Central memory CD4-positive, alpha-beta T cell (primary cell): ENCODE measurements around the gene MOB3A.

Experiments used
- DNase-seq: peaks from one replicate; pipeline ENCODE4 v3.0.0; 2022

Gene MOB3A

DNA sequence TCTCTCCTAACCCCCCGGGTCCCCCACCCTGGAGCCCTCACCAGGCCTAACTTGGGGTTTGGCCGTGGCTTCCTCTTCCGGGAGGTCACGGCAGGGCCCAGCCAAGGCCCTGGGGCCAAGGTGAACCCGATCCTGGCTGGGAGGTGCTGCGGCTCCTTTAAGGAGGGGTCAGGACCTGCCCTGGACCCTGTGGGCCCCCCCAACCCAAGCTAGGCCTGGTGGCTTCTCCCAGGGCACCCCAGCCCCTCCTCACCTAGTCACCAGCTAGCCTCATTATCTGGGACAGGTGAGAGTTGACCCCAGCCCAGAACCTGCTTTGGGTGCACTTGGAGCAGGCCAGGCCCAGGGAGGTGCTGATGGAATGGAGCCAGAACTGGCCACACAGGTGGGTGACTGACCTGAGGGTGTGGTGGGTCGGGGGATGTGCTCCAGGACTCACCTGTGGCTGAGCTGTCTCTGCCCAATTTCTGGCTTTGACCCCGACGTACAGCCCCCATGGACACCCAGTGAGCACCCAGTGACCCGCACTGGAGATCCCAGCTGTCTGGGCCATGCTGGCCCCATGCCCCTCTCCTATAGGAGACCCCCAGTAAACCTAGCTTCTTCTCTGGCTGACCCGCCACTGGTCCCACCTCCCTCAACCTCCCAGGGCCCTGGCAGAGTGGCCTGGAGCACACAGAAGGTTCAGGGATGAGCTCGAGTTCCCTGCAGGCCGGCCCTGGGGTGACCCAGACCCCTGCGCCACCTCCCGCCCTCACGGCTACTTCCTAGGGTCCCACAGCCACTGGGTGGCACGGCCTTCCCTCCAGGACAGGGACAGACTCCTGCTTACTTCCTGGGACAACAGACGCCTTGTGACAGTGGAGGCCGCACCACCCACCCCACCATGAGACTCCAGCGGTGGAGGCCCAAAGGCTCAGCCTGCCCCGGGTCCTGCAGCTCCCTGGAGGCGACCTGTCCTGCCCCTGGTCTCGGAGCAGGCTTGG lies 38.3 kb downstream of the MOB3A start:
- no peak for DNase-seq

DNA sequence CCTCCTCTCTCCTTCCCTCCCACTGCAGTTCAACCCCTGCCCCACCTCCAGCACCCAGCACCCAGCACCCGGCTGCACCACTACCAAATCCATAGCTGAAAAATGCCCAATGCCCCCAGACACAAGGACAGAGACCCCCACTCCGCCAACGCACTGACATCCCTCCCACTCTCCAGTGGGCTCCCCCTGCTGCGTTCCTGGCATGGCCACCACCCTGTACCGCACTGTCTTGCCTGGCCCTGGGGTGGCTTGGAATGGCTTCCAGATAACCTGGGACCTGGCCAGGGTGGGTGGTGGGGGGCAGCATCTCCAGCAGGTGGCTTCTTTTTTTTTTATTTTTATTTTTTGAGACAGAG lies 39.3 kb downstream of the MOB3A start:
- DNase-seq, result no peak

DNA sequence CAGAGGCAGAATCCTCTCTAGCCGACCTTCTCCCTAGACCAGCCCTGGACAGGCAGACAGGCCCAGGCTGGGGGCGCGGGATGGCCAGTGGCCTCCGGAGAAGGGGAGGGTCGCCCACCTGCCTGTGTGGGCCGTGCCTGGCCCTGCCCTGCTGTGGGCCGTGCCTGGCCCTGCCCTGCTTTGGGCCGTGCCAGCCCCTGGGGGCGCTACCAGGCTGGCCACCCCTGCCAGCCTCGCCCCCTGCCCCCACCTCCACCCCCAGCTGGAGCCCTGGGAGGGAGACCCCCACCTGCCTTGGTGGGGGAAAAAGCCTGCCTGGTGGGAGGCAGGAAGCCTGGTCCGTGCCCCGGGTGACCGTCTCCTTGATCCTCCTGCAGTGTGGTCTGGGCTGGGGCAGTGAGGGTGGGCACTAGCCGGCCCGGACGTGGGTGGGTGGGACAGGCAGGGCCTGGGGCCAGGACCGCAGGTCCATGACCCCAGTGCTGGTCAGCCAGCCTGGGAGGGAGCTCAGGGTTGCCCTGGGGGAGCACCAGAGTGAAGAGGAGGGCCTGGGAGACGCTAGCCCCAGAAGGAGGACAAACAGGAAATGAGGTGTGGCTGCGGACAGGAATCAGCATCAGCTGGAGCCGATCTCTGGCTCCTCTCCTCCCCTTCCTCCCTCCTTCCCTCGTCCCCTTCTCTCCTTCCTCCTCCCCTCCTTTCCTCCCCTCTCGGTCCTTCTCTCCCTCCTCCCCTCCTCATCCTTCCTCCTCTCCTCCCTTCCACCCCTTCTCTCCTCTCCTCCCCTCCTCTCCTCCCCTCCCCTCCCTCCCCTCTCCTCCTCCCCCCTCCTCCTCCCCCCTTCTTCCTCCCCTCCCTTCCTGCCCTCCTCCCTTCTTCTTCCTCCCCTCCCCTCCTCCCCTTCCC lies 39.9 kb downstream of the MOB3A start:
- DNase-seq, result no peak

DNA sequence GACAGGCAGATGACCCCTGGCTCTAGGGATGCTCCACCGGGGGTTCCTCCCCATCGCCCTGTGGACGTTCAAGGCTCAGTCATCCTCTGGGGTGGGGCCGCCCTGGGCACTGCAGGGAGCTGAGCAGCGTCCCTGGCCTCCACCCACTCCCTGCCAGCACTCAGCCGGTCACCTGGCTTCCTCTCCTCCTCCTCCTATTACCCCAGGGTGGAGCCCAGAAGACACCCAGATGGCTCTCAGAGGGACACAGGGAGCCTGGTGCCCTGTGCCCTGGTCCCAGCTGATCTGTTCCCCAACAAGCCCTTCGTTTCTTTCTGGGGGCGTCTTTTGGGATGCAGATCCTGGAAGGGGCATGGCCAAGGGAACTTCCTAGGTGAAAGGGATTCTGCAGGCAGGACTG lies 41.4 kb downstream of the MOB3A start:
- DNase-seq, result no peak

DNA sequence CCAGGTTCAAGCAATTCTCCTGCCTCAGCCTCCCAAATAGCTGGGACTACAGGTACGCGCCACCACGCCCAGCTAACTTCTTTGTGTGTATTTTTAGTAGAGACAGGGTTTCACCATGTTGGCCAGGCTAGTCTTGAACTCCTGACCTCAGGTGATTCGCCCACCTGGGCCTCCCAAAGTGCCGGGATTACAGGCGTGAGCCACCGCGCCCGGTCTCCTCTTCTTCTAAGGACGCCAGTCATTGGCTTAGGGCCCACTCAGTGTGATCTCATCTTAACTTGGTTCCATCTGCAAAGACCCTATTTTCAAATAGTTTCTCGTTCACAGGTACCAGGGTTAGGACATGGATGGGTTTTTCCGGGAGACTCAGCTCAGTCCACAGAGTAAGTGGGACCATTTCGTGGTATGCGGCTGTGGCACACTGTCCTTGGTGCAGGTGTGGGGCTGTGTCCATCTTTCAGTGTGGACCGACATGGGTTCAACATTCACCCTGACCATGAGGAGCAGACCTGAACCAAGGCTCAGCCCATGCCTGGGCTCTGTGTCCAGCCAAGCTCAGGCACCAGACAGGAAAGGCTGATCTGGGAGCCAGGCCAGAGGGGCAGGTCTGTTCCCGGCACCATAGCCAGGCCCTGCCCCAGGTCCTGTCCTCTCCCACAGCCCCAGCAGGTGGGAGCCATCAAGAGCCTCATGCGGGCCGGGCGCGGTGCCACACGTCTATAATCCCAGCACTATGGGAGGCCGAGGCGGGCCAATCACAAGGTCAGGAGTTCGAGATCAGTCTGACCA lies 42.3 kb downstream of the MOB3A start:
- no peak for DNase-seq

DNA sequence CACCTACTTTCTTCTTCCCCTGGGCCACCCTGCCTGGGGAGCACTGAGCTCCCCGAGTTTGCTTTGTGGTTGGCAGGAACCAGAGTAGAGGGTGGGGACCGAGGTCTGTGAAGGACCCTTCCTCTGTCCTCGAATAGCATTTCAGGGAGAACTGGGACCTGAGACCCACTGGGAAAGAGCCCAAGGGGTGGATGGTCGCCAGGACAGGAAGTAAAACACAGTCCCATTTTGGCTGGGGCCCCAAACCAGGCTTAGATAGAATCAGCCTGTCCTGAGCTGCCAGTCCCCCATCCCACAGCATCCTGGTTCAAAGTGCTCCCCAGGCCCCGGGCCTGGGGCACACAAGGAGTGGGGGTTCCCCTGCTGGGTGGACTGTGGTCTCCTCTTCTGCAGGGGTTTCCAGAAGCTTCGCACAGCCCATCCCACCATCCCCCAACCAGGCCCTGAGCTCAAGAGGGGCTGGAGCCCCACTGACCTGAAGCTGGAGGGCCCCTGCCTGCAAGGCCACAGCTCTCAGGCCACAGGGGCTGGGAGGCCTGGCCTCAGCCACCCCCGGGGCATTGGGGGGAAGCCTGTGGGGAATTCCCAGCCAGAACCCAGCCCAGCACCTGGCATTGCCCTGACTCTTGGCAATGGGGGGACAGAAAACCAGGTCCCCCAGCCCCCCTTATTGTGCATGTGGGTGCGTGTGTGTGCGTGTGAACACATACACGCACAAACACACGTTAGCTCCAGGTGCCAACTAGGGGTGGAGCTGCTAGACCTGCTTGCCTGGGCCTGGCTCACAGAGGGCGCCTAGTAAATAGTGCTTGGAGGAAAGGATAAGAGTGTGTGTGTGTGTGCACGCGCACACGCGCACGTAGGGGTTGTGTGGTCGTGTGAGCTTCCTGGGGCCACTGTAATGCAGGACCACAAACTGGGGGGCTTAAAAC lies 44.1 kb downstream of the MOB3A start:
- peak; percentile 55 for DNase-seq

DNA sequence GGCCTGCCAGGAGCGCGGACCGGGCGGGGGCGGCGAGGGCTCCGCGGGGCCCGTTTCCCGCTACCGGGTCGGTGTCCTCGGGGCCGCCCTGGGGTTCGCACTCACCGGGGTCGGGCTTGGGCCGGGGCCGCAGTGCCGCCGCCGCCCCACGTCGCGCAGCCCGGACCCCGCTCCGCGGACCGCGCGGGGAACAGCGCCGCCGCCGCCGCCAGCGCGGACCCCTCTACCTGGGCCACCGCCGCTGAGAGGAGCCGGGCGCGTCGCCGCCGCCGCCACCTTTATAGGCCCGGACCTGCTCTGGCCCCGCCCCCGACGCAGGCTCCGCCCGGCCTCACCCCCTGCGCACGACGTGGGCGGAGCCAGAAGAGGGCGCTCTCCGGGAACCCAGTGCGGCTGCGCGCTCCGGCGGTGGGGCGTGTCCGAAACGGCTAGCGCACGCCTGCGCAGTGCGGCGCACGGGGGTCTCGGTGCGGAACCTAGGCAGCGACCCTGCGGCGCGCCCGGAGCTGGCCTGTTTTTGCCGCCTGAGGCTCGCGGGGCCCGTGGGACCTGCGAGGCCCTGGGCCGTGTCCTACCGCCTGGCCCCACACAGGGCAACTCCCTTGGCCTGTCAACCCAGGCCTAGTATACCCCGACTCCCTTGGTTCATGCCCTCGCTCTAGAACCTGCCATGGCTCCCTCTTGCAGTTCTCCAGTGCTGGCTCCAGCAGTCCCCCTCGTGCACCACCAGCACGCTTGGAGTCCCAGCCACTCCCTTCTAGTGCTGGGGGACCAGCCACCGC lies 44.9 kb downstream of the MOB3A start, which contains the start of gene MKNK2:
Gene MKNK2 (minus strand): TSS at position 254 of the 782 bp plus-strand sequence. CDS start 393 bp downstream, outside the sequence.
- DNase-seq, result peak; percentile 91

DNA sequence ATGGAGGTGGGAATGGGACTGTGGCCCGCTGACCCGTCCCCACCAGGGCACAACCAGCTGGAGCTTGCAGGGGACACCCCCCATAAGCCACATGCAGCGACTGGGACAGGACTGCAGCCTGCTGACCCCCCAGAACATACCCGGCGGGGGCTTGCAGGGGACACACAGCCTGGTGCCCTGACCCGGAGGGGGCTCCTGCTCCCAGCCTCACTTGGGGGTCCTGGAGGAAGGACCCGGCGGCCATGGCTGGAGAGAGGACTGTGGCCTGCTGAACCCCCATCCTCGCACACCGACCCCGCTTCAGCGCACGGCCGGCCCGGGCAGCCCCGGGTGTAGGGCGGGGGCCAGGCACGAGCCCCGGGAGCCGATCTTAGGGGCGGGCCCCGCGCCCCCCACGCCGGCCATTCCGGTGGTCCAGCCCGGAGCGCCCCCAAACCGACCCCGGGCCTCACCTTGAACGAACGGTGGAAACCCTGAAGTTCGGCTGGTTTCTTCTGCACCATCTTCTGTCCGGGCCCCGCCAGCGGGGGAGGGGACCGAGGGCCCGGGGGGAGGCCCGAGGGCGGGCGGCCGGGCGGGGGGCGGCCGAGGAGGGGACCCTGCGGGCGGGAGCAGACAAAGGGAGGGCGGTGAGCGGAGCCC lies 45.7 kb downstream of the MOB3A start:
- DNase-seq, result no peak

DNA sequence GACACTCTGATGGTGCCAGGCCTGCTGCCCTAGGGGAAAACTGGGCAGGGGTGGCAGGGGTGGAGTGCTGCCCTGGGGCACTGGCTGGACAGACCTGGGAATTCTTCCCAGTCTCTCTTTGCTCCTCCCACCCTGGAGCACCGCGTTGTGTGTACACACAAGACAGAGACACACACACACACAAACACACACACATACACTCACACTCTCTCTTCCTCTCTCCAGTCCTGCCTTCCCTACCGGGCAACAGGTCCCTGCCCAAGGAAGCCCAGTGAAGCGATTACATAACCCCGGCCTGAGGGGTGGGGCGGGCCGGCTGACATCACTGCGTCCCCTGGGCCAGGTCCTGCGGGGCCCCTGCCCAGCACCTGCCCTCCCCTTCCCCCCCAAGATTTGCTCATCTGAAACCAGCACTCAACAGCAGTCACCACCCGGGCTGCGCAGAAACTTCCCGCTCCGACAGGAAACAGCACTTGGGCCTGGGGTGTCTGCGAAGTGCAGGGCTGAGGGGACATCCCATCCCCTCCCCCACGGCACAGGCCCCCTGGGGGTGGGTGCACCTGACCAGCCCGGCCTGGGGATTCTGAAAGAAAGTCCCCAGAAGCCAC lies 46.3 kb downstream of the MOB3A start:
- peak; percentile 67 for DNase-seq

DNA sequence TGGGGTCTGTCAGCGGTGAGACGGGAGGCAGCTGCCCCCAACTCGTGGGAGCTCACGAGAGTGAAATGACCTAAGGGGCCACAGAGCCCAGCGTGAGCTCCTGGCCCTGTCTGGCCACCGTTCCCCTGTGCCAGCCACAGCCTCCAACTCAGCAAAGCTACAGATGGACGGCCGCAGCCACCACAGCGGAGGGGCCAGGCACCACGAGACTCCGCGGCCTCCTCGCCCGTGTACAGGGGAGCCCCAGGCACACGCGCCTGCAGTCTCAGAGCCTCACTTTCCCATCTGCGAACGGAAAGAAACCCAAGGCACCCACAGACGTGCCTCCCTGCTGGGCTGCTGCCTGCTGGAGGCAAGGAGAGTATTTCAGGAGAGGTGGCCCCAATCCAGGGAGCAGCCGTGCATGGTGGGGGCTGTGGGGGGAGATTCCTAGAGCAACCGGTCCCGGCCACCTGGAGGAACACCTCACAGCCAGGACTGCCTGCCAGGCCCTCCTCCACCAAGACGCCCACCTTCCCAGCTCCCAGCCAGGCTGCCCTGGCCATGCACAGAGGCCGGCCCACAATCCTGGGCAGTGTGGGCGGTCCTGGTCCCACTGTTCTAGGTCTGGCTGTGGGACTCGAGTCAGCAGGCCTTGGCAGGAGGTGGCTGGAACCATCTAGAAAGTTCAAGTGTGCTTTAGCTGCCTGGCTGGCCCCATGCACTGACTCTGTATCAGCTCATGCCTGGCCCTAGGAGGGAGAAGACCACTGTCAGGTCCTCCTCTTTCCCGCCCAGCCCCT lies 47.0 kb downstream of the MOB3A start:
- DNase-seq, result no peak

DNA sequence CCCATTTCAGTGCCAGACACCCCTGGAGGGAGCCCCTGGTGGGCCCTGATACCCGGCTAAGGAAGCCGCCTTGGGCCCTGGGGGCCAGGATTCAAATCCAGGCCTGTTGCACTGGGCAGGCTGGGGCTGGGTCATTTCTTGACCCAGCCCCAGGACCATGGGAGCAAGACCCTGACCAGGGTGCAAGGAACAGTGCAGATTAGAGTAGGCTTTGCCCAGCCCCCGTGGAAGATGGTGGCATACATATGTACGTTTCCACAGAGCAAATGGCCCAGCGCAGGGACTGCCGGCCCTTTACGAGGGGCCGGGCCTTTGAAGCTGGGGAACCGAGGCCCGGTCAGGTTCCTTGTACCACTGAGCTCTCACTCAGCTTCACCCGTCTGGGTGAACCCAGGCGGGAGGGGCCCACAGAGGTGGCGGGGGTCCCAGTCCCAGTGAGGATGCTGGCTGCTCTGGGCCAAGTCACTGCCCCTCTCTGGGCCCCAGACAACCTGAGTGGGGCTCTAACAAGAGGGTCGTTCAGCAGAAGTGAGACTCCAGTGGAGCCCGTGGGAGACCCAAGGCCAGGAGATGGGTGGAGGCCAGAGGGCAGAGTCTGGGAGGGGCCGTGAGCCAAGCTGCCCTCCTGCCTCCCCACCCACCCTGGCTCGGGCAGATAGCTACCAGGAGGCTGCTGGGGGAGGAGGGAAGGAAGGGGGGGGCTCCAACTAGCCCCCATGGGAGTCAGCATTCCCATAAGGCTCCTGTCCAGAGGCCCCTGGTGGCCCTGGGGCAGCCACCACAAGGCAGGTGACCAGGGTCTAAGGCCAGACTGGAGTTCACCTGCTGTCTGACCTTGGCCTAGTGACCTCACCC lies 47.8 kb downstream of the MOB3A start:
- no peak for DNase-seq

DNA sequence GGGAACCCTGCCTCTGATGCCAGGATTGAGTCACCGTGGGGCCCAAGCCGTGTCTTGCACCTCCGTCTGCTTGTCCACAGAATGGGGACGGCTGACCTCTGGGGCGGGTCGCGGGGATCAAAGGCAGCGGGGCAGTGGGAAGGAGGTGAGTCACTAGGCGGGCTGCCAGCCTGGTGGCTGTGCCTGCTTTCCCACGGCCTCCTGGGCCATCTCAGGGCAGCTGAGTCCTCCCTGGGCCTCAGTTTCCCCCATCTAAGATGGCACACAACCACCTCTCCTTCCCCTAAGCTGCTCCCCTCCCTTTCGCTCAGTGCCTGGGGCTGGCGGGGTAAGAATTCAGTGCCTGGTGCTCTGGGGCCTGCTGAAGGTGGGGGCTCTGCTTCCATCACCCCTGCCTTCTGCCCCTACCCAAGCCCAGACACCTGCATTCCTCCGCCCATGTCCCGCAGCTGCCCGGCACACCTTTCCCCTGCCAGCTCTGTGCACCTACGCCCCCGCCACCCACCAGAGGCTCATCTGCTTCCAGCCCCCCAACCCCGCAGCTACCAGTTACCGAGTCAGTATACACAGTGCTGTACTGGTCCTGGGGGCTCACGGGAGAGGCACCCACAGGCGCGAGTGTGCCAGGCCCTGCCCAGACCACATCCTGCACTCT lies 48.5 kb downstream of the MOB3A start:
- no peak for DNase-seq

DNA sequence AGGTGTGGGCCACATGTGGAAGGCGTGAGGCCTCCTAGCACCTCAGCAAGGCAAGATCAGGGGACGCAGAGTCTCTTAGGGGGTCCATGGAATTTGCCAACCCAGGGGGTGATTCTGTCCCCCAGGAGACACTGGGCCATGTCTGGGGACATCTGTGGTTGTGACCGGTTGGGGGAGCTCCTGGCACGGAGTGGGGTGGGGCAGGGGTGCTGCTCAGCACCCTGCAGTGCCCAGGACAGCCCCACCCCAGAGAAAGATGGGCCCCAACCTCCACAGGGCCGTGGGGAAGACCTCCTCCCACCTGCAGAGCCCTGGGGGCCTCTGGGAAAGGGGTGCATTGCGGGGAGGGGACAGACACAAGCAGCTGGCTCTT lies 49.1 kb downstream of the MOB3A start:
- no peak for DNase-seq

DNA sequence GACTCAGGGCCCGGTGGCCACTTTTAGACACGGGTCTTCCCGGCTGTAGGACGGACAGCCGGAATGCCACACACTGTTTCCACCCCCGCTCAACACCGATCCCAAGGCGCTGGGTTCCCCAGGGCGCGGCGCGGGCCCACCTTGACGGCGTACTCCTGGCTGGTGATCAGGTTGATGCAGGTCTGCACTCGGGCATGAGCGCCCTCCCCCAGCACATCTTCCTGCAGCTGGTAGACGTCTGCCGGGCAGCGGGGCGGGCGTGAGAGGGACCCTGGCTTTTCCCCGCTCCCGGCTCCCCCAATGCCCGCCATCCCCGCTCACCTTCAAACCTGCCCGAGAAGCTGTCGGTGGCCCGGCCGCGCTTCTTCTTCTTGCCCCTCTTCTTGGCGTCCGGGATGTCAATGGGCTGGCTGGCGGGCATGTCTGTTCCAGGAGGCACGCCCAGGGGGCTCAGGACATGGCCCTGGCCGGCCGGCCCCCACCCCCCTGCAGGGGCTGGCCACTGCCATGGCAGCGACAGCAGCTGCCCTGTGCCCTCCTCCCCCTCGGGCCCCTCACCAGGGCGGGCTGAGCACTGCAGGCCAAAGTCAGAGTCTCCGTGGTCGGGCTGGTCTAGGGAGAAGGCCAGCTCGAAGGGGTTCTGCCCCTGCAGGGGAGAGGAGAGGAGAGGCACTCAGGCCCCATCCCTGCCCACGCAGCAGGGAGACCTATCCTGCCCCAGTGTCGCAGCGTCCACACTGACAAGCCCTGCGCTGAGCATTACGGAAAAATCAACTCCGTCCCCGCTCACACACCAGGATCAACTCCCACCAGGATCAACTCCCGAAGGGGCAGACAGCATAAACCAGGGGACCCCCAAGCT lies 49.8 kb downstream of the MOB3A start:
- no peak for DNase-seq

DNA sequence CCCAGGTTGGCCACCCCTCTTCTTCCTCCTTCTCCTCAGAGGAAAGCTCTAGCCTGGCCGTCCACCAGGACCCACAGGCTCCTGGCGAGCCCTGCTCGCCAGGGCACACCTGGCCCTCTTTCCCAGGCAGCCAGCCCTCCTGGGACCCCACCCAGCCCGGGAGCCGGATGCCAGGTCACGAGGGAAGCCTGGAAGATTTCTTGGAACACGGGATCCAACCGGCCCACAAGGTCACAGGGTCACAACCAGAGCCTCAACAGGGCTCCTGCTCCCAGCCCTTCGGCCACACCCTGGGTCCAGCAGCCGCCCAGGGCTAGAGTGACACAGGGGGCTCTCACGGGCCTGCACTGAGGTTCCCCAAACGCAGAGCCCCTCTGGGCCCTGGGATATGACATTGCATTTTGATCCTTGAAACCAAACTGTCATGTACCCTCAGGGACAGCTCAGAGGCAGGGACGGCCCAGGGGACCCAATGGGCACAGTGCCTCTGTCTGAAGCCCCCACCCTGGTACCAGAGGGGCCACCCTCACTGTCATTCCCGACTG lies 50.6 kb downstream of the MOB3A start:
- no peak for DNase-seq
